Esophagus mucosa (tissue), 1 donor: ENCODE measurements around the gene PRDM16. TPM values are rescaled to one million over a fixed set of nuclear protein-coding genes. Genes with fewer than 3 reads are reported as not detected.
A peak's percentile ranks its signal among the peaks of the same experiment; 100 is the strongest.

Experiments
- ATAC-seq: fragments of 200-7000 bp; cut with Tn5 transposase; one replicate; pipeline ENCODE4 v1.9.1; 2020
- total RNA-seq: library from RNA; stranded (reverse); gene quantifications from one replicate; pipeline ENCODE4 v1.2.4, GENCODE V29; 2023
- donor health status: DM: yes; HTN: yes; CAD: no.

PRDM16 gene
- total RNA-seq, 1 donor from 2014 or later = 0.44 TPM

DNA sequence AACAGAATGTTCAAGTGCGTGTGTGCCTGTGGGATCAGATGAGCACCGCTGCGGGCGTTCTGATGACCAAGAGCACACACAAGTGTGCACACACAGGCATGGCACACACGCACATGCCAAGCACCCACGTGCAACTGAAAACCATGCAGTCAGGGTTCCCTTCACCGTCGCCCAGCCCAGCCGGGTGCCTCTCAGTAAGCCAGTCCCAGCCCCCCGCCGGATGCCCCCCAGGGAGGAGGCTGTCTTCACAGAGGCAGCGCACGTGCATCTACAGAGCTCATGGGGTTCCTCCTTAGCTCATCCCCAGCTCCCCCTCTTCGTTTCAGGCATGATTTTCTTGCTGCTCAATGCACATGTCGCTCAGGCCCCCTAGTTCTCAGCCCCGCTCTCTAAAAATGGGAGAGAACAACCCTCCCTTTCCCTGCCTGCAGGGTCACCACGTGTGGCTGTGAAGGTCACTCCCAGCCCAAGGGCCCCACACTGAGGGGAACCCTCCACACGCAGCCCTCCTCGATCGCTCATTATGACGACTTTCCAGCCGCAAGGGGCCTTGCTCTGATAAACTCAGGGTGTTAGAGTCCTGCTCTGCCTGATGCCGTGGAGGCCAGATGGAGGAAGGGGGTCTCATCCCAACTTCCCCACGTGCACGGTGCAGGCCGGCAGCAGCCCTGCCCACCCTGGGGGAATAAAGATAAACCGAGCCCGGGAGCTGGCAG, 355.1 kb downstream of the PRDM16 start:
- peak; percentile 4 for ATAC-seq

DNA sequence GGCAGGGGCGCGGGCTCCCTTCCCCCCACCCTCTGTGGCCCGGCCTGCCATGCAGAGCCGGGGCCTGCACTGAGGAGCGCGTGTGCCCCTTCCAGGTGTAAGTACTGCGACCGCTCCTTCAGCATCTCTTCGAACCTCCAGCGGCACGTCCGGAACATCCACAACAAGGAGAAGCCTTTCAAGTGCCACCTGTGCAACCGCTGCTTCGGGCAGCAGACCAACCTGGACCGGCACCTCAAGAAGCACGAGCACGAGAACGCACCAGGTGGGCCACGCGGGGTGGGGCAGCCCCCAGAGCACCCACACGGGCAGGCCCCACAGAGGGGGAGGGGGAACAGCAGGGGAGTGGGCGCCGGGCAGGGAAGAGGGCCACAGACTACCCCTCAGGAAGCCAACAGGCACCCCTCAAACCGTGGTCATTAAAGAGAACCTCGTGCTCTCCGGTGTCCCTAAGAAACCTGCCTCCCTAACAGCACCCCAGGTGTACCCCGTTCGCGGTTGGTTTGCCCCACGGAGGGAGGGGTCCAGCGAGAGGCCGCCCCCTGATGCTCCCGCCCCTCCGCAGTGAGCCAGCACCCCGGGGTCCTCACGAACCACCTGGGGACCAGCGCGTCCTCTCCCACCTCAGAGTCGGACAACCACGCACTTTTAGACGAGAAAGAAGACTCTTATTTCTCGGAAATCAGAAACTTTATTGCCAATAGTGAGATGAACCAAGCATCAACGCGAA, 356.6 kb downstream of the PRDM16 start:
- ATAC-seq = no peak

DNA sequence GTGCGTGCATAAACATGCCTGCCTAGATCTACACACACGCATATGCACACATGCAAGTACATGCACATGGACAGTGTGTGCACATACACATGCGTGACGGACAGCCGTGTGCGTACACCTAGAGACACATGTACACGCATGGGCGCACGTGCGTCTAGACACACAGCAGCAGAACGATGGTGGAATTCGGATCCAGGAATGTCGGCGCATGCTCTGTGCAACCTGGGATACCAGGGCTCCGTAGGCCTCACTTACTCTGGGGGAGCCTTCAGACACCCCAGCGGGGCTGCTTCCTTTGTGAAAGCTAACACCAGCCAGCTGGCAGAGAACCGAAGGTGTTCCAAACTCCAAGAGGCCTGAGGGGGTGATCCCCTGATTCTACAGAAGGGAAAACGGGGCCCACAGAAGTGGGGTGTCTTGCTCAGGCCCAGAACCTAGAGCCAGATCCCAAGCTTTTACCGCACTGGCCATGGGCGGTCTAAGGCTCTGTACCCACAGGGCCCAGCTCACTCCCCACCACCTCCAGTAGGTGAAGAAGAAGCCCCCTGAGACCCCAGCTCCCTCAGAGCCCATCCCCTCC, 358.0 kb downstream of the PRDM16 start:
- no peak for ATAC-seq

DNA sequence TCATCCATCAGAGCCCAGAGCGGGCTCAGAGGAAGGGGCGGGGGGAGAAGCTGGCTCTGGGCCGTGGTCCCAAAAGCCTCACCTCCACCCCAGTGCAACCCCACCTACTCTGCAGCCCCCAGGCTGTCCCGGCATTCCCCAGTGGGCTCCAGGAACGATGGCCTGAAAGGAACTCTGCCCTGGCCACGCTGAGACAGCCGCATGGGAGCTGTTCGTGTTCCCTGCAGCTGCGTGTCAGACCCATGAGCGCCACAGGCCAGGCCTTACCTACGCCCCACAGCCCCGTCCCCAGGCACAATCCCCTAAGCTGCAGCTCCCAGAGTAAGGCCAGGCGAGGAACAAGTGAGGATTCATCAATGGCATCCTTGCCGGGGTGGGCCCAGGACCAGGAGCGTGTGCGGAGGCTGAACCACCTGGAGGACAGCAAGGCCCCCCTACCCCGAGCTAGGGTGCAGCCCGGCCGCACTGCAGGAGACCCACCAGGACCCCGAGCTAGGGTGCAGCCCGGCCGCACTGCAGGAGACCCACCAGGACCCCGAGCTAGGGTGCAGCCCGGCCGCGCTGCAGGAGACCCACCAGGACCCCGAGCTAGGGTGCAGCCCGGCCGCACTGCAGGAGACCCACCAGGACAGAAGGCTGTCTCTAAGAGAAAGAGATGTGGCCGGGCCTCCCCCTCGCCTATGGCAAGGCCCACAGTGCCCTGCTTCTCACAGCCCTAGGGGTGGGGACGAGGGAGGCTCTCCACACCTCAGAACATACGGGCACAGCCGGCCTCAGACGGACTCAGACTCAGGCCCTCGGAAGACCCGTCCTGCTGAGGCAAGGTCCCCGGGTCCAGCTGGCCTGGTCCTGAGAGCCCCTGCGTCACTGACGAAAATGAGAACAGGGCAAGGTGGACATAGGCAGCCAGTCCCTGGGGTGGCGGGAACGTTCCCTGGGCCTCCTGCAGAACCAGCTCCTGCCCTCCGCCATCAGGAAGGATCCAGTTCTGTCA, 359.0 kb downstream of the PRDM16 start:
- no peak for ATAC-seq

DNA sequence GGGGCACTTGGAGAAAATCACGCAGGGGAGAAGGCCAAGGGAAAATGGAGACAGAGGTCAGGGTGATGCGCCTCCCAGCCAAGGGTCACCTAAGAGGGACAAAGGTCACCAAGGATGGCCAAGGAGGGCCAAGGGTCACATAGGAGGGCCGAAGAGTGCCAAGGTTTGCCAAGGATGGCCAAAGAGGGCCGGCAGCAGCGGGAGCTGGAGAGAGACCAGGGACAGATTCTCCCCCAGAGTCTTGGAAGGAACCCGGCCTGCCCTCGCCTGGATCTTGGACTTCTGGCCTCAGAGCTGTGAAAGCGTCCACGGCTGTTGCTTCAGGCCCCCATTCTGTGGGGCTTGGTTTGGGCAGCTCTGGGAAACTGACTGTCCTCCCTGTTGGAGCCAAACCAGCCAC, 359.9 kb downstream of the PRDM16 start:
- no peak for ATAC-seq

DNA sequence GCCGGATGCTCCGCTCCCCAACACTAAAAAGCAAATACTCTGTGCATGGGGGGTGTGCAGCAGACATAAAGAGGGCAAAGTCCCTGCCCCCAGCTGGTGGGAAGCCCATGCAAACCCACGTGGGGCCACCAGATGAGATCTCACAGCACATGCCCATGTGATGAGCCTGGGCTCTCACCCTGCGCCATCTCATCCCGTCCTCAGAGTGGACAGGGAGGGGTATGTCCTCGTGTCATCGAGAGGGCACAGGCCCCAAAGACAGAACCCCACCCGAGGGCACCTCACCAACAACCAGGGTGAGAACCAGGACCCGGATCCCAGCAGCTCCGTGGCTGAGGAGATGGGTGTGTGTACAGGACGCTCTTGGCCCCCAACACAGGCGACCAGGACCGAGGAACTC, 360.3 kb downstream of the PRDM16 start:
- no peak for ATAC-seq

DNA sequence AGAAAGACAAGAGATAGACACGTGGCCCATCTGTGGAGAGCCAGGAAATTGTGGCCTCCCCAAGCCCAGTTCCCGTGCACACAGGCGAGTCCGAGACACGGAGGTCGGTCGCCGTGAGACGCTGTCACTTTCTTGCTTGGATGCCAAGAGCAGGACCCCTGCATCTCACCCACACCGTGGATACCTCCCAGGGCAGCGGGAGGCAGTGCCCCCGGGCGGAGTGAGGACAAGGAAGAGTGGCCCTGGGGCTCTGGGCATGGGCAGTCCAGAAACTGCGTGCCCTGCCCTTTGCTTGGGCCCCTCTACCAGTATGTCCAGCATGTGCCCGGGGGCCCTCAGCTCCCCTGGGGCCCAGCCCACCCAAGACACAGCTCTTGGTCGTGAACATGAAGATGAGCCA, 360.8 kb downstream of the PRDM16 start:
- no peak for ATAC-seq

DNA sequence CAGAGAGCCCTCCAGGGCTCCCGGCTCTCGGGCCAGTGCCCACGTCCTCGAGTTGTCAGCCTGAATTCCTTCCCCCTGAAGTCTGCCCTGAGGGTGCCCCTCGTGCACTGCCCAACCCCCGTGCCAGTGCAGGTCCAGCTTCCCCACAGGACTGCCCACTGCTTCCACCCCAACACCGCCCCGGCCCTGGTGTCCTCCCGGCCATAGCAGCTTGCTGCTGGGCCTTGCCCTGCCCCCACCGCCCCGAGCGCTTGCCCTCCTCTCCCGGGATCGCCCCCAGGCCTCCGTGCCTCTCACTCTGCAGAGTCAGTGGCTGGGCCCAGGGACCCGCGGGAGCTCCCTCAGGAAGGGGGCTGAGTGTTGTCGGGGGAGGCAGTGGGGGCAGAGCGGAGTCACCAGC, 361.4 kb downstream of the PRDM16 start:
- no peak for ATAC-seq

DNA sequence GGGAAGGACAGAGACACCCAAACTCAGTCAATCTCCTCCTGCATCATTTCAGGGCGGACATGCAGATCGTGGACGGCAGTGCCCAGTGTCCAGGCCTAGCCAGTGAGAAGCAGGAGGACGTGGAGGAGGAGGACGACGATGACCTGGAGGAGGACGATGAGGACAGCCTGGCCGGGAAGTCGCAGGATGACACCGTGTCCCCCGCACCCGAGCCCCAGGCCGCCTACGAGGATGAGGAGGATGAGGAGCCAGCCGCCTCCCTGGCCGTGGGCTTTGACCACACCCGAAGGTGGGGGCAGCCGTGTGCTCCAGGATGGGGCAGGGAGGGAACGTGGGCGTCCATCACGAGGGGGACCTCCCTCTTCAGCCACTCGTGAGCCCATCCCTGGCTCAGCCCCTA, 361.8 kb downstream of the PRDM16 start:
- ATAC-seq = no peak

DNA sequence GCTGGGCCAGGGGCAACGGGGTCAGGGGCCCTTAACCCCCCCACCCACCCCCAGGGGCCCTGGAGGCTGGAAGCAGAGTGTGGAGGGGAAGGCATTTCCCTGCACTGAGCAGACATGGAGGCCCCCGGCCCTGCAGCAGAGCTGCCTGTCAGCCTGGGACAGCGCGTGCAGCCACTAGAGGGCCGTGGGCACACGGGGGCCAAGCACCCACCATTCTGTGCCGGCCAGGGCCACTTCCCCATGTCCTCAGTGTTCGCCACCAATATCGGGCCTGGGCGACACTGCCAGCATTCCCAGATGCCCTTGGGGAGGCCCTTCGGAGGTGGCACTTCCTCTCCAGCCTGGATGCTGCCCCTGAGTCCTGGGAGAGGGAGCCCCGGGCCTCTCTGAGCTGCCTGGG, 362.3 kb downstream of the PRDM16 start:
- ATAC-seq = no peak

DNA sequence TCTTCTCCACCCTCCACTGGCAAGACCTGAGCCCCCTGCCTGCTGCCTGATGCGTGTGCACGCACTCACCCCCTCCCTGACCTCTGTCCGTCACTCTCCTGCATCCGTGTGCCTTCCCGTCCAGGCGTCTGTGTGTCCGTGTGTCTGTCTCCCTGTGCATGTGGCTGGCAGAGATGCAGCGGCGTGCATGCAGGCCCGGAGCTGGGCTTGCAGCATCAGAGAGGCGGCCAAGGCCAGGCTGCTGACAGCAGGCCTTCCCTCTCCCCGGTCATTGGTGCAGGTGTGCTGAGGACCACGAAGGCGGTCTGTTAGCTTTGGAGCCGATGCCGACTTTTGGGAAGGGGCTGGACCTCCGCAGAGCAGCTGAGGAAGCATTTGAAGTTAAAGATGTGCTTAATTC, 362.7 kb downstream of the PRDM16 start:
- ATAC-seq = no peak

DNA sequence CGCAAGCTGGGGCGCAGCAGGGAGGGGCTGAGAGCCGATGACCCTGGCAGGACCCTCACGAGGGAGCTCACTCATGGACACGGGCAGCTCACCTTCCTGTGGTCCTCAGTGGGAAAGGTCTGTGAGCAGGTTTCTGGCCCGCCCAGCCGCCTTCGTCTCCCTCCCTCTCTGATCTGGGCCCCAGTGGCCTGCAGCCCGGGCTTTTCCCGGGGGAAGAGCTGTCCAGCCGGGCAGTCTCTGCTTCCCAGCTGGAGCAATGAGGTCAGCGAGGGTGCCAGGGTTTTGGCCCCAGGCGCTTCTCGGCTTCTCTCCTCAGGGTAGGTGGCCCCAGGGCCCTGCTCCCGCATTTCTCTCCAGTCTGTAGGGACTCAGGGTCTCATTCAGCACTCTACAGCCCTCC, 363.3 kb downstream of the PRDM16 start:
- ATAC-seq = no peak

DNA sequence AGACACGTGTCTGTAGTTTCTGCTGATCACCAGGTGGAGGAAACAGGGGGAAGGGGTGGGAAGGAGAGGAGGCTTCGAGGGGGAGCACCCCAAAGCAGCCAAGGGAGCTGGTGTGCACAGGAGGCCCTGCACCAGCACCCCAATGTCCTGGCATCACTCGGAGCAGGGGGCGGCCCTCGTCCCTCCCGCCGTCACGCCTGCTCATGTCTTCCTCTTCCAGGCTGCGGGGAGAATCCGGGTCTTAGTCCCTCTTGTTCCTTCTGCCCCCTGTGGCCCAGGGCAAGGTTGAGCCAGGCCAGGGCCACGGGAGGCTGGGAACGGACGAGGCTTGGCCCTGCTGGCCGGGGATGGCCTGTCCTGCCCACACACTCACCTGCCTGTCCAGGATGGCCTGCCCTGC, 364.1 kb downstream of the PRDM16 start:
- no peak for ATAC-seq

DNA sequence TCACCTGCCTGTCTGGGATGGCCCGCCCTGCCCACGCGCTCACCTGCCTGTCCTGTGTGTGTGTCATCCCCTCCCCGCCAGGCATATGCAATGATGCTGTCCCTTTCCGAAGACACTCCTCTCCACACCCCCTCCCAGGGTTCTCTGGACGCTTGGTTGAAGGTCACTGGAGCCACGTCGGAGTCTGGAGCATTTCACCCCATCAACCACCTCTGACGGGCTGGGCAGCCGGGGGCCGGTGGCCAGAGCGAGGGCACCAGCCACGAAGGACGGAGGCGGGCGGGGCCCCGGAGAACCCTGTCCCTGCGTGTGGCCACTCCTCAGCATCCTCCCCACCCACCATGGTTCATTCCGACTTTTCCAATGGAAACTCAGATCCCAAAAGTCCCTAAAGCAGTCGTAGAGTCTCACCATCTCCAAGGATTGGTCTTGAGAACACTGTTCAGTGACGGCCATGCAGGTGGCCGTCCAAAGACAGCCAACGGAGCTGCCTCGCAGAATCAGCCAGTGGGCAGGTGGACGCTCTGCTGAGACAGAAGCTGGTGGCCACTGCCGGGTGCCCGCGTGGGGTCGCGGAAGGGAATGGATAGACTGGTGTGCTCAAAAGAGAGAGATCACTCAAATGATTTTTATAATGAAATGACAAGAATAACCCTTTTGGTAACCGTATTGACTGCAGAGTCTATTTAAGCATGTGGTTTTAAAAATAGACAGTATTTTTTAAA, 364.8 kb downstream of the PRDM16 start:
- ATAC-seq = no peak

DNA sequence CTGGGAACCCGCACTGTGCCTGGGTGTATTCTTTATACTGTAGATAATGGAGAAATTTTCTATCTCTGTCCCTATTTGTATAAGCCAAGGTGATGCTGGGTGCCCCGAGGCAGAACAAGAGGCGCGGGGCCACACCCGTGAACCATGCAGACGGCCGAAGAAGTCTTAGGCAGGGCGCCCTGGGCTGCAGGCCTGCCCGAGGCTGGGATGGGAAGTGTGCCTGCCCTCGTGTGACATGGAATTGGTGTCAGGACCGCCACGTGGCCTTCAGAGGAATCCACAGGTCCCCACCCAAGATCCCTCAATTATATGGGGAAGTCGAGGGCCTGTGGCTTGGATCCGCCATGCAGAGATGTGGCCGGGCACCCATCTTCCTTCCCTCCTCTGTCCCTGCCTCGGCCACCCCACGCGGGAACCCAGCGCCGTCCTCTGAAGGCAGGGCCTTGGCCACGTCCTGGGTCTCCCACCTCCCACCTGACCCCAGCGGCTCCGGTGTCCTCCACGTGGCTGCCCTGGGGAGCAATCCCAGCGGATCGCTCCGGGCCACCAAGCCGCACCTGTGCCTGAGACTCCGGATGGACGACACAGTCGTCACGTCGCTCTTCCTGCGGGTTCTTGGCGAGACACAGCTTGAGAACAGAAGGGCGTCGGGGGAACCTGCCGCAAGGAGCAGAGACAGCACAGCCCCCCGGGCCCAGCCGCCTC, 365.6 kb downstream of the PRDM16 start:
- no peak for ATAC-seq

DNA sequence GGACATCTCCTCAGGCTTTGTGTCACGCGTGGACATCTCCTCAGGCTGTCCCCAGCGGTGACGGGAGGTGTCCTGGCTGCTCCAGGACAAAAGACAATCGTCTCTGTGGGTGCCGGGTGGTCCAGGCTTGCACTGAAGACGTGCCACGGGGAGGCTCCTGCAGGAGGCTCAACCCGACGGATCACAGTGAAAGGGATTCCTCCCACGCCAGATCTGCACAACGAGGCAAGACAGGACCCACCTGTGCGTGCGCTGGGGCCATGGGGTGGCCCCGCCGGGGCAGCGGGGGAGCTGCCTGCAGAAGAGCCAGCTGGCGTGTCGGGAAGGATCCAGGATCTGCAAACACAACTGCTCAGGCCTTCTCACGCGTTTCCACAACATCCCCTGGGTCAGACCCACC, 366.7 kb downstream of the PRDM16 start:
- ATAC-seq = no peak

DNA sequence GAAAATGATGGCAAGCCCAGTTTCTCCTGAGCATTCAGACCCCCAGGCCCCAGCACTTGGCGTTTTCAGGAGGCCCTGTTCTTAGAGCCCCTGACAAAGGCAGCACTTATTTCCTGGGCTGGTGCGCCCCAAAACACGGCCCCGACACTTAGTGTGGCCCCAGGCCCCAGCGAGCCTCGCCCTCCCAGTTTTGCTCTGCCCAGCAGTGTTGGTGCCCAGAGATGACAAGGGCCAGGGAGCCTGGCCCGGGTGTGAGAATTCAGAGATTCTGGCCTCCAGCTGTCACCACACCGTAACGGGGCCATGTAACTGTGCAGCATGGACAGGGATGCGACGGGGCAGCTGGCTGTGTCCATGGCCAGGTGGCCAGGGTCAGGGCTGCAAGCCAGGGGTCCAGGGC, 367.4 kb downstream of the PRDM16 start:
- no peak for ATAC-seq

DNA sequence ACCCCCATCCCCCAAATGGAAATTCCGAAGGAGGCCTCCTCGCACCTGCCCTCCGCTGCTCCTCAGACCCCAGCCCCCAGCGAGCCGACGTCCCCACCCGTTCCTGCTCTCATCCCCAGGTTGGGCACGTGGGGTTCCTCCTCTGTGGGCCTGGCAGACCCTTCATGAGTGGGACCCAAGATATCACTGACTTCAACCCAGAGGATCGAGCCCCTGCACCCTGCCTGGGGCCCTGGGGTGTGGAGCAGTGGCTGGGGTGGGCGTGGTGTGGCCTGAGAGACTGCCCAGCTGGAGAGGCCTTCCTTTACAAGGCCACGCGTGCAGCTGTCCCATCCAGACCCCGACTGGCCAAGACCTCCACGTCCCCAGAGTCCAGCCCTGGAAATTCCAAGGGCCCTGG, 367.9 kb downstream of the PRDM16 start:
- no peak for ATAC-seq

DNA sequence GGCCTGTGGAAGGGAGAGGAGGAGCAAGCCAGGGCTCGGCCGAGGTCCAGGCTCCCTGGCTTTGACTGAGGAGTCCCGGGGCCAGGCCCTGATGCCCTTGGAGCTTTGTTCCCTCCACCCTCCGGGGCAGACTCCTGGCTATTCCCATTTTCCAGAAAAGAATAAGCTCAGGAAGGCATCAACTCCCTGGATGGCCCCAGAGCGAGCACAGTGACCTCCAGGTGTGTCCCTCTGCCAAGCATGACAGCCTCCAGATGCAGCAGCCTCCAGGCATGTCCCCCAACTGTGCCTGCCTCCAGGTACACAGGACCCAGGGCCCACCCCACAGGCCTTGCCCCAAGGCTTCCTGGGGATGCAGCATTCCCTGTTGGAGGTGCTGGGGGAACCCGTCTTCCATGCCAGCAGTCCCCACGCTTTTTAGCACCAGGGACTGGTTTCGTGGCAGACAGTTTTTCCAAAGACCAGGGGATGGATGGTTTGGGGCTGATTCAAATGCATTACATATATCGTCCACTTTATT, 369.7 kb downstream of the PRDM16 start:
- no peak for ATAC-seq

DNA sequence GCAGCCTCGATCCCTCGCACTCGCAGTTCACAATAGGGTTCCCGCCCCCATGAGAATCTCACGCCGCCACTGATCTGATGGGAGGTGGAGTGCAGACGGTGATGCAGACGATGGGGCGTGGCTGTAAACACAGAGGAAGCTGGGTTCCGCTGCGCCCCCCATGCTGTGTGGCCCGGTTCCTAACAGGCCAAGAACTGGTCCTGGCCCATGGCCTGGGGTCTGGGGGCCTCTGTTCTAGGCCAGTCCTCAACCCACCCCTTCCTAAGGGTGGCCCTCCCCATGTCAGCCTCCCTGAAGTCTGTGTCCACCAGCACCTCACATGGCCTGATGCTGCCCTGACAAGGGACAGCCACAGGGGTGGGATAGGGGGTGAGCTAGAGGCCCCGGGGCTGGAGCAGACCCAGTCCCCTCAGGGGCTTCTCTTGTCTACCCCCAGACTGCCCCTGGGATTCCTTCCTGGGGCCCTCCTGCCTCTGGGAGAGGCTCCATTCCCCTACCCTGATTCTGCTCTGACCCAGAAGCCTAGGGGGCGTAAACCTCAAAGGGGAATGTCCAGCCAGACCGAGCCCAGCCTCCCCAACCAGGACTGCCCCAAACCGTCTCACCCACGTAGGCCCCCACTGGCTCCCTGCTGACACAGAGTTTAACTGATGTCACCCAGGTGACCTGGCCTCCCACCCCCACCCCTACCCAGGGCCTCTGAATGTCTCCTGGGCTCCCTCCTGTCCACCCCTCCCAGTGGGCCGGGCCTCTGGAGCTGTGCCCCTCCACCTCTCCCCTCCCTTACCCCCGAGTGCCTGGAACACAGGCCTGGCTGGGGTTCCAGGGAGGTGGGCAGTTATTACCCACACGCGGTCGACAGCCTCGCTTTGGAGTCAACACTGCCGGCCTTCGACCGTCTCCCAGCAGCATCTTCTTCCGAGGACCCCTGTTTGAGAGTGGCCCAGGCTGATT, 370.6 kb downstream of the PRDM16 start:
- no peak for ATAC-seq
